Aorta (tissue), 5 donors: ENCODE measurements around the gene AP2A2. TPM values are rescaled to one million over a fixed set of nuclear protein-coding genes. Genes with fewer than 3 reads are reported as not detected.

Source experiments
- ATAC-seq: fragments of 200-7000 bp; cut with Tn5 transposase; one replicate; pipeline ENCODE4 v1.9.1; 2022; ENCODE audit warnings: moderate library complexity; ENCODE audit not compliant: low FRiP score
- DNase-seq, 2 donors: peaks; one replicate each; pipeline ENCODE4 v3.0.0-alpha.2; 2020
- H3K27ac ChIP-seq, 2 donors: one replicate each; pipeline ENCODE4 v1.5.1; 2013; ENCODE audit warnings: low read length in 2 of 2, mild to moderate bottlenecking in 2 of 2, moderate library complexity in 2 of 2, control low read depth in 1 of 2, inconsistent platforms in 1 of 2, low read depth in 1 of 2
- H3K27me3 ChIP-seq, 2 donors: one replicate each; pipeline ENCODE4 v1.6.1; 2013; ENCODE audit warnings: control low read depth in 1 of 2, low read length in 1 of 2, mild to moderate bottlenecking in 1 of 2, moderate library complexity in 1 of 2; ENCODE audit not compliant: insufficient read depth in 2 of 2, control insufficient read depth in 1 of 2
- H3K36me3 ChIP-seq, 2 donors: one replicate each; pipeline ENCODE4 v1.6.1; 2013; ENCODE audit warnings: control low read depth in 1 of 2, low read length in 1 of 2, mild to moderate bottlenecking in 1 of 2; ENCODE audit not compliant: insufficient read depth in 2 of 2, control insufficient read depth in 1 of 2
- H3K4me1 ChIP-seq, 2 donors: one replicate each; pipeline ENCODE4 v1.6.1; 2013; ENCODE audit warnings: low read length in 2 of 2, control low read depth in 1 of 2, mild to moderate bottlenecking in 1 of 2, moderate library complexity in 1 of 2; ENCODE audit not compliant: insufficient read depth in 2 of 2, control insufficient read depth in 1 of 2
- H3K4me3 ChIP-seq, 2 donors: one replicate each; pipeline ENCODE4 v1.5.1; 2013; ENCODE audit warnings: low read length in 2 of 2, control low read depth in 1 of 2, mild to moderate bottlenecking in 1 of 2
- H3K9me3 ChIP-seq: one replicate; pipeline ENCODE4 v1.6.1; 2013; ENCODE audit warnings: mild to moderate bottlenecking, low read length; ENCODE audit not compliant: control insufficient read depth
- WGBS, 2 donors: extraction: QIAGEN DNeasy Blood & Tissue Kit; methylation state at CpG; one replicate each; pipeline ENCODE4 v1.1.7; 2013; 5-methylcytosine and 5-hydroxymethylcytosine counted together
- intact Hi-C, 2 donors: fragments of 100-400 bp; cut with DNase I; formaldehyde crosslinking; loops; one replicate each; pipeline versions ENCODE4 v1.14.2 to v1.15.0; 2022
- polyA plus RNA-seq, 2 donors: library from polyadenylated mRNA; stranded (reverse); fragments of 200-250 nt; gene quantifications; one replicate each; pipeline ENCODE4 v1.2.3, GENCODE V29; 2013
- total RNA-seq, 2 donors: library from RNA; stranded (reverse); fragmentation: NEBNext Ultra II Directional; extraction: Animal tissue kit (Norgen Biotek cat#: 25700); gene quantifications; one replicate each; pipeline ENCODE4 v1.2.1, GENCODE V29; 2021
- donor health status: healthy with polysubstance abuse.
- donor health status: Bipolar disorder and iron deficiency.
- donor health status: DM: no; HTN: no; CAD: no.
- donor health status: DM: no; HTN: no; CAD: no.
- donor health status: DM: yes; HTN: yes; CAD: no.

Gene AP2A2
- total and polyA plus RNA-seq, 4 donors = 14.0 to 147 (median 70.3) TPM

GRCh38 chr11:1003159-1003558 lies 77.5 kb downstream of the AP2A2 start:
- Histone ChIP-seq H3K36me3 (peaks cover 0 to 8% of the 10 kb centered on the region in 2 donors), H3K9me3 (no peaks in the 10 kb centered on the region), H3K27ac (no peak overlapping the region), H3K4me1 (no peaks in the 10 kb centered on the region), H3K27me3 (no peaks in the 10 kb centered on the region), H3K4me3 (no peak overlapping the region)
- no peak for DNase-seq
- ATAC-seq = no peak
- WGBS, 2 donors = 84 to 88% methylated on average over 20 of the region's 20 CpGs
- intact Hi-C loops = no loop called here

GRCh38 chr11:1005928-1006327 lies 80.3 kb downstream of the AP2A2 start:
- Histone ChIP-seq H3K27ac (no peak overlapping the region), H3K9me3 (no peaks in the 10 kb centered on the region), H3K4me3 (no peak overlapping the region), H3K36me3 (peaks cover 0 to 16% of the 10 kb centered on the region in 2 donors), H3K27me3 (no peaks in the 10 kb centered on the region), H3K4me1 (no peaks in the 10 kb centered on the region)
- ATAC-seq = no peak
- intact Hi-C loops = no loop called here
- no peak for DNase-seq
- 76 to 79% methylated on average over 21 of the region's 21 CpGs for WGBS, 2 donors

DNA sequence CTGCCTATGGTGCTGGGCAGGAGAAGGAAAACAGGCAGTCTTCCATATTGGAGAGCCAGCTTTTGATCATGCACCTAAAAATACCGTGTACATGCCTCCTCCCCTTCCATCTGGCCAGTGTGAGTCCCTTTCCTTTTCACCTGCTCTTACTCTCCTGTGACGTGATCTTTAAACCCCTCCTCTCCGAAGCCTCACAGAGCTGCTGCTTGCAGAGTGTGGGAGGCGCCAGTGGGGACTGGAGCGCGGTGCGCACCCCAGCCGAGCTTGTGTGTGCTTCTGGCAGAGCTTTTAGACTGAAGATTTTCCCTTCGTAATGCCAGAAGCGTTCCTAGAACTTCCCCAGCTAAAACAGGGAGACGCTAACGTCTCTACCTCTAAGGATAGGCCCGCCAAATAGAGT lies 81.1 kb downstream of the AP2A2 start:
- ATAC-seq (no peak), DNase-seq (no peak)
- Histone ChIP-seq H3K9me3 (no peaks in the 10 kb centered on the region), H3K4me1 (no peaks in the 10 kb centered on the region), H3K27ac (no peak overlapping the region), H3K27me3 (no peaks in the 10 kb centered on the region), H3K36me3 (peaks cover 0 to 20% of the 10 kb centered on the region in 2 donors), H3K4me3 (no peak overlapping the region)
- intact Hi-C loops = no loop called here
- WGBS, 2 donors = 83 to 85% methylated on average over 13 of the region's 13 CpGs

GRCh38 chr11:1007279-1007678 lies 81.6 kb downstream of the AP2A2 start:
- WGBS, 2 donors = 89 to 91% methylated on average over 10 of the region's 10 CpGs
- DNase-seq (no peak), ATAC-seq (no peak)
- Histone ChIP-seq H3K27ac (no peak overlapping the region), H3K36me3 (peaks cover 0 to 20% of the 10 kb centered on the region in 2 donors), H3K4me1 (no peaks in the 10 kb centered on the region), H3K9me3 (no peaks in the 10 kb centered on the region), H3K4me3 (no peak overlapping the region), H3K27me3 (no peaks in the 10 kb centered on the region)
- intact Hi-C loops = no loop called here

GRCh38 chr11:1008001-1008802 lies 82.5 kb downstream of the AP2A2 start:
- H3K4me3 ChIP-seq = no peak overlapping the region
- no peak overlapping the region for H3K27ac ChIP-seq
- intact Hi-C loops = no loop called here
- WGBS, 2 donors = 90% methylated on average over 34 to 38 of the region's 38 CpGs
- DNase-seq (no peak), ATAC-seq (no peak)
- no peaks in the 10 kb centered on the region for H3K4me1 ChIP-seq
- peaks cover 0 to 18% of the 10 kb centered on the region in 2 donors for H3K36me3 ChIP-seq
- H3K9me3 ChIP-seq = no peaks in the 10 kb centered on the region
- H3K27me3 ChIP-seq = no peaks in the 10 kb centered on the region

GRCh38 chr11:1008803-1009145 lies 83.1 kb downstream of the AP2A2 start:
- Histone ChIP-seq H3K27ac (no peak overlapping the region), H3K4me1 (no peaks in the 10 kb centered on the region), H3K36me3 (peaks cover 0 to 17% of the 10 kb centered on the region in 2 donors), H3K9me3 (no peaks in the 10 kb centered on the region), H3K4me3 (no peak overlapping the region), H3K27me3 (no peaks in the 10 kb centered on the region)
- no peak for ATAC-seq
- WGBS, 2 donors = 86 to 88% methylated on average over 11 of the region's 11 CpGs
- intact Hi-C loops = no loop called here
- no peak for DNase-seq

GRCh38 chr11:1009371-1009770 lies 83.7 kb downstream of the AP2A2 start:
- intact Hi-C loops = no loop called here
- peaks cover 0 to 17% of the 10 kb centered on the region in 2 donors for H3K36me3 ChIP-seq
- 91 to 92% methylated on average over 33 of the region's 33 CpGs for WGBS, 2 donors
- DNase-seq = no peak
- no peaks in the 10 kb centered on the region for H3K27me3 ChIP-seq
- ATAC-seq = no peak
- no peak overlapping the region for H3K27ac ChIP-seq
- H3K4me1 ChIP-seq = no peaks in the 10 kb centered on the region
- H3K4me3 ChIP-seq = no peak overlapping the region
- H3K9me3 ChIP-seq = no peaks in the 10 kb centered on the region

DNA sequence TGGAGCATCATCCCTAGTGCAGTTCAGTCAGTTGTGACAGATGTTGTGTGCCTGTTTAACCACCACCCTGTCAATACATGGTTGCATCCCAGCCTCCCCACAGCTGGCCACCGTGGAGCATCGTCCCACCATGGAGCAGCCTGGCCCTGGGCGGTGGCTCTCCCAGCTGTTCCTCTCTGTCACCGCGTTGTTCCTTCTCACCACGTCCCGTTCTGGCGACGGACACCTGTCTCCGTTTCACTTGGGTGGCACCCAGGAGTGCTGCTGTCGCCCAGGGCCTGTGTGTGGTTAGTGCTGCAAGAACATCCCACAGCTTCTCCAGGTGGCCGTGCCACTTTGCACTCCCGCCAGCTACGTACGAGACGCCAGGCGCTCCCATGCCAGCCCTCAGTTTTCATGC lies 84.3 kb downstream of the AP2A2 start:
- Histone ChIP-seq H3K4me1 (no peaks in the 10 kb centered on the region), H3K9me3 (no peaks in the 10 kb centered on the region), H3K27me3 (no peaks in the 10 kb centered on the region), H3K27ac (no peak overlapping the region), H3K4me3 (no peak overlapping the region), H3K36me3 (peaks cover 0 to 17% of the 10 kb centered on the region in 2 donors)
- DNase-seq (no peak), ATAC-seq (no peak)
- 86 to 89% methylated on average over 17 of the region's 17 CpGs for WGBS, 2 donors
- intact Hi-C loops = no loop called here

DNA sequence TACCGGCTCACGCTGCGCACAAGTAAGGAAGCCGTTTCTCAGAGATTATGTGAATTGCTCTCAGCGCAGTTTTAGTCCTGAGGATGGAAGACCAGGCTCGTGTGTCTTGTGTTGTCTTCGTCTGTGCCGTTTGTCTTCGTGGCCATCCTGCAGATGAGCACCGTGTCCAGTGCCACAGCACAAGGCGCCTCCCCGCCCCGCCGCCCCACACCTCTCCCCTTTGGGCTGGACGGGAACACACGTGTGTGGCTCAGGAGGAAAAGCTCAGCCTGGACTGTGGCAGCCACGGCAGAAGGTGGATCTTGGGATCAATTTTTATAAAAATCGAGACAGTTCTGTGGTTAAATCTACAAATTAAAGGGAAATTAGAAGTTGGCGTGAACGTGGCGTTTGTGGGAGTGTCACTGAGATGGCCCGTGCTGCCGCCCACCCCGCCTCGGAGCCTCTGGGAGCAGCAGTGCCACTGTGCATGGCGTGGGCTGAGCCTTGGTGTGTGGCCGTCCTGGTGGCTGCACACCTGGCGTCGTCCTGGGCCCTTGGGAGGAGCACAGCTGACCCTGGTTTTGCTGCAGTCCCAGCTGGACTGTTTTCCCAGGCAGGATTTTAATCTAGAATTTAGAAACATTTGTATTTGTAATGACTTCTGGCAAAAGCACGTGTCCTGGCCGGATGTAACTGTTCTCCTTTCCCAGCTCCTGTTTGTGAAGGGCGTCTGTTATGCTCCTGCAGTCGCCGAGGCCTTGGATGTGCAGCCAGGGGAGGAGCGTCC lies 85.1 kb downstream of the AP2A2 start:
- intact Hi-C loops = no loop called here
- no peak overlapping the region for H3K27ac ChIP-seq
- H3K4me1 ChIP-seq = no peaks in the 10 kb centered on the region
- no peak overlapping the region for H3K4me3 ChIP-seq
- DNase-seq (no peak), ATAC-seq (no peak)
- peaks cover 0 to 17% of the 10 kb centered on the region in 2 donors for H3K36me3 ChIP-seq
- no peaks in the 10 kb centered on the region for H3K27me3 ChIP-seq
- H3K9me3 ChIP-seq = no peaks in the 10 kb centered on the region
- WGBS, 2 donors = 89% methylated on average over 35 of the region's 35 CpGs
